Esophagus squamous epithelium (tissue), 4 donors: ENCODE measurements around the gene ATXN1.

ENCODE experiments used
- POLR2A ChIP-seq, 4 donors: fragments of 450-650 bp; IDR thresholded peaks; one replicate each; pipeline ENCODE4 v1.6.1; 2017; ENCODE audit warnings: antibody characterized with exemption in 4 of 4, mild to moderate bottlenecking in 4 of 4, moderate library complexity in 3 of 4
- TF ChIP-seq, protein P1 (sequence below), 6 experiments: fragments of 450-650 bp in 4 of 6; fragments of 200-600 bp in 2 of 6; sonication (generic) in 2 of 6; IDR thresholded peaks; one replicate each; pipeline ENCODE4 v1.5.1; 2016 to 2019; ENCODE audit warnings: antibody characterized with exemption in 6 of 6, mild to moderate bottlenecking in 4 of 6, moderate library complexity in 4 of 6

DNA sequence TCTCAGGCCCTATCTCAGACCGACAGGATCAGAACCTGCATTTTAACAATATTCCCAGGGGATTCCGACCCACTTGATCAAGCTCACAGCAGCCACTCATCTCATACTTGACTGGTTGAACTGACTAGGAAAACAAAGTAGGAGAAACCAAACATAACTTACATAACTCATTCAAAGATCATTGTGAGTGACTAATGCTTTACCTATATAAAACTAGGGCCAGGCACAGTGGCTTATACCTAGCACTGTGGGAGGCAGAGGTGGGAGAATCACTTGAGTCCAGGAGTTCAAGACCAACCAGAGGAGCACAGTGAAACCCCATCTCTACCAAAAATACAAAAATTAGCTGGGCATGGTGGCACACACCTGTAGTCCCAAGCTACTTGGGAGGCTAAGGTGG lies 251.0 kb downstream of the ATXN1 start:
- no peak for TF ChIP-seq POLR2A (IDR thresholded peaks at IDR 0.05)
- TF ChIP-seq, protein P1, sequence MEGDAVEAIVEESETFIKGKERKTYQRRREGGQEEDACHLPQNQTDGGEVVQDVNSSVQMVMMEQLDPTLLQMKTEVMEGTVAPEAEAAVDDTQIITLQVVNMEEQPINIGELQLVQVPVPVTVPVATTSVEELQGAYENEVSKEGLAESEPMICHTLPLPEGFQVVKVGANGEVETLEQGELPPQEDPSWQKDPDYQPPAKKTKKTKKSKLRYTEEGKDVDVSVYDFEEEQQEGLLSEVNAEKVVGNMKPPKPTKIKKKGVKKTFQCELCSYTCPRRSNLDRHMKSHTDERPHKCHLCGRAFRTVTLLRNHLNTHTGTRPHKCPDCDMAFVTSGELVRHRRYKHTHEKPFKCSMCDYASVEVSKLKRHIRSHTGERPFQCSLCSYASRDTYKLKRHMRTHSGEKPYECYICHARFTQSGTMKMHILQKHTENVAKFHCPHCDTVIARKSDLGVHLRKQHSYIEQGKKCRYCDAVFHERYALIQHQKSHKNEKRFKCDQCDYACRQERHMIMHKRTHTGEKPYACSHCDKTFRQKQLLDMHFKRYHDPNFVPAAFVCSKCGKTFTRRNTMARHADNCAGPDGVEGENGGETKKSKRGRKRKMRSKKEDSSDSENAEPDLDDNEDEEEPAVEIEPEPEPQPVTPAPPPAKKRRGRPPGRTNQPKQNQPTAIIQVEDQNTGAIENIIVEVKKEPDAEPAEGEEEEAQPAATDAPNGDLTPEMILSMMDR (IDR thresholded peaks at IDR 0.05) = no peak
